Gastrocnemius medialis (tissue), 4 donors: ENCODE measurements around the gene CTBP2. TPM values are rescaled to one million over a fixed set of nuclear protein-coding genes. Genes with fewer than 3 reads are reported as not detected.
"Not testable (repeated sequence)": the region's sequence is repeated elsewhere in the genome, so short reads cannot be mapped to it uniquely, and the experiment has no call there.

ENCODE experiments used
- ATAC-seq, 2 donors: fragments of 150-250 bp; one replicate each; pipeline ENCODE4 v1.9.1; 2016
- DNase-seq, 2 donors: peaks; one replicate each; pipeline ENCODE4 v3.0.0-alpha.2; 2019
- H3K27ac ChIP-seq, 4 donors: fragments of 200-600 bp; sonication (generic); 1 replicate in 1 of 4; 2 replicates in 3 of 4; pipeline ENCODE4 v1.5.1; 2016 to 2018; ENCODE audit warnings: mild to moderate bottlenecking in 2 of 4, moderate library complexity in 1 of 4
- H3K27me3 ChIP-seq, 3 donors: fragments of 200-600 bp; sonication (generic) in 2 of 3; 1 replicate in 1 of 3; 2 replicates in 2 of 3; pipeline versions ENCODE4 v1.5.1 to v1.6.0; 2016 to 2019; ENCODE audit warnings: mild to moderate bottlenecking in 1 of 3, moderate library complexity in 1 of 3
- H3K36me3 ChIP-seq, 2 donors: fragments of 200-600 bp; sonication (generic) in 1 of 2; one replicate each; pipeline ENCODE4 v1.5.1; 2017 to 2018
- H3K4me1 ChIP-seq, 2 donors: fragments of 200-600 bp; sonication (generic) in 1 of 2; one replicate each; pipeline ENCODE4 v1.5.1; 2016 to 2017; ENCODE audit warnings: mild to moderate bottlenecking in 2 of 2
- H3K4me3 ChIP-seq, 4 donors: fragments of 200-600 bp; sonication (generic) in 3 of 4; 1 replicate in 1 of 4; 2 replicates in 3 of 4; pipeline ENCODE4 v1.5.1; 2016 to 2019; ENCODE audit warnings: mild to moderate bottlenecking in 2 of 4
- H3K9me3 ChIP-seq, 3 donors: fragments of 200-600 bp; sonication (generic) in 2 of 3; 1 replicate in 1 of 3; 2 replicates in 2 of 3; pipeline ENCODE4 v1.5.1; 2016 to 2019
- POLR2A ChIP-seq, 2 donors: fragments of 450-650 bp; IDR thresholded peaks; one replicate each; pipeline ENCODE4 v1.6.1; 2017; ENCODE audit warnings: antibody characterized with exemption in 2 of 2, mild to moderate bottlenecking in 2 of 2, moderate library complexity in 2 of 2
- in situ Hi-C, 4 donors: fragments of 200-750 bp; cut with MboI; loops; one replicate each; pipeline versions ENCODE4 v1.15.0 to v1.8.0; 2017; ENCODE audit warnings: low sequenced_read_pairs in 4 of 4
- intact Hi-C: fragments of 100-400 bp; cut with DNase I; formaldehyde crosslinking; loops from one replicate; pipeline ENCODE4 v1.15.1; 2023; ENCODE audit warnings: low total_unique reads
- total RNA-seq, 4 donors: library from RNA; depleted of rRNA; stranded (reverse); fragments of >200 nt; gene quantifications; one replicate each; pipeline versions ENCODE4 v1.1.0 to v1.2.3, GENCODE V29; 2016
- TF ChIP-seq, protein P1 (sequence below), 5 experiments: fragments of 450-650 bp in 3 of 5; fragments of 200-600 bp in 2 of 5; sonication (generic) in 2 of 5; IDR thresholded peaks in 4 of 5; conservative IDR thresholded peaks in 1 of 5; 1 replicate in 4 of 5; 2 replicates in 1 of 5; pipeline ENCODE4 v1.5.1; 2016 to 2019; ENCODE audit warnings: antibody characterized with exemption in 5 of 5, mild to moderate bottlenecking in 3 of 5, moderate library complexity in 3 of 5

Gene CTBP2
- total RNA-seq, 4 donors from 2014 or later, result 13.9 to 36.7 (median 21.1) TPM

DNA sequence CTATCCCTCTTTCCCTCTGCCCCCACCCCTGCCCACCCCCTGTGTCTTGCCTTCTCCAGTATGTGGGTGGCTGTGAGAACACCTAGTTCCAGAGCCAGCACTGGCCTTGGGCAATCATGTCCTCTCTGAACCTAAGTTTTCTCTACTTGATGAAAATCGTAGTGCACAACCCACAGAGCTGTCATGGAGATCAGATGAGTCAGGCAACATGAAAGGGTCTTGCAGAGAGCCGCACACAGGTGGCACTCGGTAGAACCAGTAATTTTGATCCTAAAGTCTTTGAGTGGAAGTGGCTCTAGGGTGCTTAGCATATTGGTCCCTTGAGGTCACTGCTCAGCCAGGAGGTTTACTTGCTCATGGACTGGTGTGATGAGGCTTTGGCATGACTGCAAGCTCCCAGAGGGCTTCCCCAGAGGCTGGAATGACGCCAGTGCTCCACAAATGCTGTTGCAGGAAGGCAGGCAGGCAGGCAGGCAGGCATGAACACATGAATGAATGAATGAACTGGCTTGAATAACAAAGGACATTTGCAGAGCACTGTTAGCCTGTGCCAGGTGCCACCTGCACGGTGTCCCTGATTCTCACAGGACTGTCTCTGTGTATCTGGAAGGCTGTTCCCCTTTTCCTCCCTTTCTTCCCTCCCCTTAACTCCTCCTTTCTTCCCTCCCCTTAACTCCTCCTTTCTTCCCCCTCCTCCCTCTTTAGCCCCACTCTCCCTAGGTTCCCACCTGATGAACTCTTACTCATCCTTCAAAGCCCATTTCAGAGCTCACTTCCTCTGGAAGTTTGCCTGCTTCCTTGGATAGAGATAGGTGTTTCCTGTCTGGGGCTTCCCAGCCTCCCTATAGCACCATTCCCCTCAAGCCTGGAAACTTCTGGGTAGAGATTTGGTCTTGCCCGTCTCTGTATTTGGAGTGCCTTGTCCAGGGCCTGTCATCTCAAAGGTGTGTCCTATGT lies 27.2 kb upstream of the CTBP2 start:
- no peaks in the 10 kb centered on the region for H3K36me3 ChIP-seq

DNA sequence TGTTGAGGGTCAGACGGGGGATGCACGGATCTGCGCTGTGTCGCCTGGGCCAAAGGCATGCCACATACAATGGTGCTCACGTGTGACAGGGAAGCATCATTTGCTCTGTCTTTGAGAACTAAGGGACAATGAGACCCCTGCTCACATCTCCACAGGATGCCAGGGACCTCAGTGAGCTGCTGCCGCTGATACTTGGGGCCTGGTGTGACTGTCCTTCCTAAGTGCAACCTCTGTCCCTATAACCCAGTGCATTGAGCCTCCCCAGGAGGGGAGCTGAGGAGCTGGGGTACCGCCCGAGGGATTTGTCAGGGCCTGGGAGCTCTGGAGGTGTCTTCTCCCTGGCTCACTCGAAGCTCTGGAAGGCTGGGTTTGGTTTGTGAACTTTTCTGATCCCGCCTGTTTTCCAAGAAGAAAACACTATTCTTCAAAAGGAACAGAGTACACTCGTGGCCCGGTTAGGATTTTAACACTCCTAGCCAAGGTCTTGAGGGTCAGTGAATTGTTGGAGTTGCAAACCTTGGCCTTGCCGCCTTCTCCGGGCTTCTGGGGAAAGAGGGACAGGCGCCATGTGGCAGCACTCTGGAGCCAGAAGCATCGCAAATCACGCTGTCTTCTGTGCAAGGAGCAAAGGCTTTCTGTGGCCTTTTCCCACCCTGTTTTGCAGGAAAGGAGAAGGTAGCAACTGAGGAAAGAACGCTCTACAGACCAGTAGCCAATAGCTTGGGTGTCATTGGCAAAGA lies 26.2 kb upstream of the CTBP2 start:
- ATAC-seq, result no peak
- in situ Hi-C loops, result loop anchor here in 1 of 4 donors (25.0 kb wide), 1 partner anchor 151 kb away; no protein-coding TSS in a partner anchor

More for the DNA sequence above, 27.2 kb upstream of the CTBP2 start:
- Histone ChIP-seq H3K27ac (no peak overlapping the region), H3K9me3 (no peaks in the 10 kb centered on the region), H3K4me3 (no peak overlapping the region), H3K4me1 (no peaks in the 10 kb centered on the region), H3K27me3 (no peaks in the 10 kb centered on the region)
- ATAC-seq (no peak), DNase-seq (no peak)
- in situ Hi-C loops (loop anchor here in 1 of 4 donors (25.0 kb wide), 1 partner anchor 150 kb away; no protein-coding TSS in a partner anchor), intact Hi-C loops (no loop called here)
- TF ChIP-seq, protein P1, sequence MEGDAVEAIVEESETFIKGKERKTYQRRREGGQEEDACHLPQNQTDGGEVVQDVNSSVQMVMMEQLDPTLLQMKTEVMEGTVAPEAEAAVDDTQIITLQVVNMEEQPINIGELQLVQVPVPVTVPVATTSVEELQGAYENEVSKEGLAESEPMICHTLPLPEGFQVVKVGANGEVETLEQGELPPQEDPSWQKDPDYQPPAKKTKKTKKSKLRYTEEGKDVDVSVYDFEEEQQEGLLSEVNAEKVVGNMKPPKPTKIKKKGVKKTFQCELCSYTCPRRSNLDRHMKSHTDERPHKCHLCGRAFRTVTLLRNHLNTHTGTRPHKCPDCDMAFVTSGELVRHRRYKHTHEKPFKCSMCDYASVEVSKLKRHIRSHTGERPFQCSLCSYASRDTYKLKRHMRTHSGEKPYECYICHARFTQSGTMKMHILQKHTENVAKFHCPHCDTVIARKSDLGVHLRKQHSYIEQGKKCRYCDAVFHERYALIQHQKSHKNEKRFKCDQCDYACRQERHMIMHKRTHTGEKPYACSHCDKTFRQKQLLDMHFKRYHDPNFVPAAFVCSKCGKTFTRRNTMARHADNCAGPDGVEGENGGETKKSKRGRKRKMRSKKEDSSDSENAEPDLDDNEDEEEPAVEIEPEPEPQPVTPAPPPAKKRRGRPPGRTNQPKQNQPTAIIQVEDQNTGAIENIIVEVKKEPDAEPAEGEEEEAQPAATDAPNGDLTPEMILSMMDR (IDR thresholded peaks at IDR 0.05 in 4 of 5, conservative IDR thresholded peaks at IDR 0.05 in 1 of 5), result no peak
- no peak for TF ChIP-seq POLR2A (IDR thresholded peaks at IDR 0.05)

DNA sequence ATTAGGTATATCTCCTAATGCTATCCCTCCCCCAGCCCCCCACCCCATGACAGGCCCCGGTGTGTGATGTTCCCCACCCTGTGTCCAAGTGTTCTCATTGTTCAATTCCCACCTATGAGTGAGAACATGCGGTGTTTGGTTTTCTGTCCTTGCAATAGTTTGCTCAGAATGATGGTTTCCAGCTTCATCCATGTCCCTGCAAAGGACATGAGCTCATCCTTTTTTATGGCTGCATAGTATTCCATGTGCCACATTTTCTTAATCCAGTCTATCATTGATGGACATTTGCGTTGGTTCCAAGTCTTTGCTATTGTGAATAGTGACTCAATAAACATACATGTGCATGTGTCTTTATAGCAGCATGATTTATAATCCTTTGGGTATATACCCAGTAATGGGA lies 18.7 kb upstream of the CTBP2 start:
- intact Hi-C loops, H3K4me3 ChIP-seq, ATAC-seq, DNase-seq, H3K36me3 ChIP-seq, H3K9me3 ChIP-seq, H3K27ac ChIP-seq, H3K4me1 ChIP-seq: not testable (repeated sequence)
- in situ Hi-C loops, result loop anchor here in 1 of 4 donors (25.0 kb wide), 1 partner anchor 158 kb away; no protein-coding TSS in a partner anchor
- H3K27me3 ChIP-seq, result peaks cover 0 to 11% (median 8%) of the 10 kb centered on the region in 3 donors

More for the DNA sequence above, 26.2 kb upstream of the CTBP2 start:
- no peak for DNase-seq
- no peaks in the 10 kb centered on the region for H3K27me3 ChIP-seq
- intact Hi-C loops, result no loop called here
- H3K4me1 ChIP-seq, result no peaks in the 10 kb centered on the region
- H3K9me3 ChIP-seq, result no peaks in the 10 kb centered on the region
- no peaks in the 10 kb centered on the region for H3K36me3 ChIP-seq
- no peak overlapping the region for H3K27ac ChIP-seq
- TF ChIP-seq, protein P1 (IDR thresholded peaks at IDR 0.05 in 4 of 5, conservative IDR thresholded peaks at IDR 0.05 in 1 of 5), result no peak
- TF ChIP-seq POLR2A (IDR thresholded peaks at IDR 0.05), result no peak
- H3K4me3 ChIP-seq, result no peak overlapping the region

DNA sequence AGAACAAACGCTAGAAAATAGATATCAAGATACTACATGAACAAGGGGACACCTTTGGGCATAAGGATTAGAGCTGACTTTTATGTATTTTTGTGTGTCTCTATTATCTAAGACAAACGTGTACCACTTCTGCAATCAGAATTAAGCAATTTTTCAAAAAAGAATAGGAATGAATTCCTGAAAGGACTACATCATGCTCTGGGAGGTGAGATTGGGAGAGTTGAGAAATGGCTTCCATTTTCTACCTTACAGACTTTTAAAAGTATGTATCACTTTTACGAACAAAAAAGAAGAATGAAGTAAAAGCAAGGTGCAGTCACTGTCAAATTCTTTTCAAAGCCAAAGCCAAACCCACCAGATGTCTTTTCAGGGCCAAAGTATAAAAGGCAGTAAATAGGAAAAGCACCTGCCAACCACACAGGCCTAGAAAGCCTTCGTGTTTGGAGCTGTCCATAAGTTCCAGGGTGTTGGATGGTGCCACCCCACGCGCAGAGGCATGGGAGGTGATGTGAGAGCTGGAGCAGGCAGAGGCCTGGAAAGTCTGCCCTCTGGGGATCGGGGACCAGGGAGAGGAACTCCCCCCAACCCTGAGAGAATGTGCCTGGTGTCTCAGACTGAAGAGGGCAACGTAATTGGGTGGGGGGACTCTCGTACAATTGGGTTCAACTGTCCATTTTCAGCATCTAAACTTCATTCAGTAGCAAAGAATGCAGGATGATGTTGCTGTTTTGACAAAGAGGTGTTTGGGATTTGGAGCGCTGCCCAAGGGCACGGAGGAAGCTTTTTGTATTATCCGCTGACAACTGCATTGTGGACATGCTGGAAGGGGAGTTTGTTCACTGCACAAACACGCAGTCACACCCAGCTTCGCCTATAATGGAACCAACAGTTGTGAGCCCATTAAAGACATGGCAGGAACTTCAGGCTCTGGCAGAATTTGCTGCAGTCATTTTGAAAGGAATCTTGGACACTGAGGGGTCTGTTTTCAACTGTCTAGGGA lies 17.6 kb upstream of the CTBP2 start:
- no peak overlapping the region for H3K4me3 ChIP-seq
- no peaks in the 10 kb centered on the region for H3K4me1 ChIP-seq
- in situ Hi-C loops, result loop anchor here in 1 of 4 donors (25.0 kb wide), 1 partner anchor 159 kb away; no protein-coding TSS in a partner anchor
- H3K36me3 ChIP-seq, result no peaks in the 10 kb centered on the region
- ATAC-seq (no peak), DNase-seq (no peak)
- no peak overlapping the region for H3K27ac ChIP-seq
- no peak for TF ChIP-seq POLR2A (IDR thresholded peaks at IDR 0.05)
- TF ChIP-seq, protein P1 (IDR thresholded peaks at IDR 0.05 in 4 of 5, conservative IDR thresholded peaks at IDR 0.05 in 1 of 5), result no peak
- intact Hi-C loops, result no loop called here
- H3K9me3 ChIP-seq, result no peaks in the 10 kb centered on the region
- peaks cover 0 to 11% (median 8%) of the 10 kb centered on the region in 3 donors for H3K27me3 ChIP-seq
